ENCODE results near the gene RTCA.
"Not testable (repeated sequence)": the region's sequence is repeated elsewhere in the genome, so short reads cannot be mapped to it uniquely, and the experiment has no call there.

The RTCA gene

GRCh38 chr1:100316622-100317021, 50.6 kb downstream of the RTCA start:
- H3K27ac Mint-ChIP-seq, result no peak overlapping the region
- ATAC-seq (no peak), DNase-seq (no peak)
- H3K4me3 Mint-ChIP-seq, result no peak overlapping the region
- H3K27me3 Mint-ChIP-seq, result no peaks in the 10 kb centered on the region
- H3K9me3 Mint-ChIP-seq, result peaks cover 15 to 35% of the 10 kb centered on the region in 2 donors
- no peaks in the 10 kb centered on the region for H3K4me1 Mint-ChIP-seq

GRCh38 chr1:100320311-100321099, 54.5 kb downstream of the RTCA start:
- Mint-ChIP-seq H3K27me3 (no peaks in the 10 kb centered on the region), H3K4me3 (no peak overlapping the region), H3K27ac (no peak overlapping the region), H3K9me3 (peaks cover 26 to 33% of the 10 kb centered on the region in 2 donors), H3K4me1 (peaks cover 14% of the 10 kb centered on the region)
- DNase-seq (no peak), ATAC-seq (no peak)

- no peak overlapping the region for H3K4me3 Mint-ChIP-seq
- no peak overlapping the region for H3K27ac Mint-ChIP-seq
- ATAC-seq (no peak), DNase-seq (no peak)
- peaks cover 26 to 28% of the 10 kb centered on the region in 2 donors for H3K9me3 Mint-ChIP-seq
- no peaks in the 10 kb centered on the region for H3K27me3 Mint-ChIP-seq
- H3K4me1 Mint-ChIP-seq, result peaks cover 14% of the 10 kb centered on the region
Measured at GRCh38 chr1:100321100-100321493, 55.1 kb downstream of the RTCA start.

GRCh38 chr1:100321506-100321905, 55.5 kb downstream of the RTCA start:
- Mint-ChIP-seq H3K4me1 (peaks cover 14% of the 10 kb centered on the region), H3K9me3 (peaks cover 26 to 27% of the 10 kb centered on the region in 2 donors)

GRCh38 chr1:100322436-100323211, 56.6 kb downstream of the RTCA start:
- ATAC-seq (no peak), DNase-seq (no peak)
- Mint-ChIP-seq H3K27me3 (no peaks in the 10 kb centered on the region), H3K9me3 (peaks cover 21 to 26% of the 10 kb centered on the region in 2 donors), H3K4me3 (no peak overlapping the region), H3K4me1 (peaks cover 14% of the 10 kb centered on the region), H3K27ac (peak overlapping the region; percentile 89 to 98)

More at GRCh38 chr1:100321506-100321905, 55.5 kb downstream of the RTCA start:
- Mint-ChIP-seq H3K4me3 (no peak overlapping the region), H3K27me3 (no peaks in the 10 kb centered on the region), H3K27ac (no peak overlapping the region)
- ATAC-seq, result no peak
- DNase-seq, result no peak

GRCh38 chr1:100323419-100324106, 57.5 kb downstream of the RTCA start:
- DNase-seq, result no peak
- Mint-ChIP-seq H3K27ac (peak overlapping the region; percentile 77 to 98), H3K9me3 (peaks cover 21 to 26% of the 10 kb centered on the region in 2 donors)

GRCh38 chr1:100325415-100326324, 59.7 kb downstream of the RTCA start:
- H3K4me1 Mint-ChIP-seq, result peaks cover 14% of the 10 kb centered on the region
- no peak overlapping the region for H3K27ac Mint-ChIP-seq
- DNase-seq (no peak), ATAC-seq (no peak)
- H3K27me3 Mint-ChIP-seq, result no peaks in the 10 kb centered on the region
- peaks cover 5 to 16% of the 10 kb centered on the region in 2 donors for H3K9me3 Mint-ChIP-seq
- no peak overlapping the region for H3K4me3 Mint-ChIP-seq

More at GRCh38 chr1:100323419-100324106, 57.5 kb downstream of the RTCA start:
- no peak for ATAC-seq
- Mint-ChIP-seq H3K4me1 (peaks cover 14% of the 10 kb centered on the region), H3K27me3 (no peaks in the 10 kb centered on the region), H3K4me3 (no peak overlapping the region)

GRCh38 chr1:100326325-100326670, 60.3 kb downstream of the RTCA start:
- not testable (repeated sequence) for H3K4me3 Mint-ChIP-seq

GRCh38 chr1:100328133-100328532, 62.1 kb downstream of the RTCA start:
- peaks cover 5% of the 10 kb centered on the region for H3K4me1 Mint-ChIP-seq

More at GRCh38 chr1:100326325-100326670, 60.3 kb downstream of the RTCA start:
- peaks cover 0 to 11% of the 10 kb centered on the region in 2 donors for H3K9me3 Mint-ChIP-seq
- H3K4me1 Mint-ChIP-seq, result peaks cover 14% of the 10 kb centered on the region
- not testable (repeated sequence) for ATAC-seq, DNase-seq, H3K27me3 Mint-ChIP-seq, H3K27ac Mint-ChIP-seq

GRCh38 chr1:100331146-100331545, 65.1 kb downstream of the RTCA start:
- DNase-seq, H3K27ac Mint-ChIP-seq, H3K4me1 Mint-ChIP-seq, H3K27me3 Mint-ChIP-seq, H3K4me3 Mint-ChIP-seq, ATAC-seq, H3K9me3 Mint-ChIP-seq: not testable (repeated sequence)

More at GRCh38 chr1:100328133-100328532, 62.1 kb downstream of the RTCA start:
- H3K27ac Mint-ChIP-seq, result no peak overlapping the region
- H3K4me3 Mint-ChIP-seq, result no peak overlapping the region
- DNase-seq, result no peak
- peaks cover 0 to 5% of the 10 kb centered on the region in 2 donors for H3K9me3 Mint-ChIP-seq
- ATAC-seq, result no peak
- H3K27me3 Mint-ChIP-seq, result no peaks in the 10 kb centered on the region

GRCh38 chr1:100332331-100332730, 66.3 kb downstream of the RTCA start:
- H3K4me3 Mint-ChIP-seq, result no peak overlapping the region
- ATAC-seq (no peak), DNase-seq (no peak)
- no peaks in the 10 kb centered on the region for H3K4me1 Mint-ChIP-seq
- H3K27ac Mint-ChIP-seq, result no peak overlapping the region
- no peaks in the 10 kb centered on the region for H3K9me3 Mint-ChIP-seq
- no peaks in the 10 kb centered on the region for H3K27me3 Mint-ChIP-seq

GRCh38 chr1:100335436-100335835, 69.4 kb downstream of the RTCA start:
- no peak overlapping the region for H3K27ac Mint-ChIP-seq
- ATAC-seq (no peak), DNase-seq (no peak)
- no peak overlapping the region for H3K4me3 Mint-ChIP-seq
- H3K27me3 Mint-ChIP-seq, result no peaks in the 10 kb centered on the region
- H3K9me3 Mint-ChIP-seq, result no peaks in the 10 kb centered on the region
- no peaks in the 10 kb centered on the region for H3K4me1 Mint-ChIP-seq

GRCh38 chr1:100337878-100338277, 71.9 kb downstream of the RTCA start:
- not testable (repeated sequence) for ATAC-seq, H3K4me1 Mint-ChIP-seq, H3K27me3 Mint-ChIP-seq, H3K27ac Mint-ChIP-seq, DNase-seq, H3K9me3 Mint-ChIP-seq, H3K4me3 Mint-ChIP-seq

GRCh38 chr1:100339735-100340134, 73.7 kb downstream of the RTCA start:
- H3K27me3 Mint-ChIP-seq, DNase-seq, ATAC-seq, H3K4me1 Mint-ChIP-seq, H3K27ac Mint-ChIP-seq, H3K4me3 Mint-ChIP-seq, H3K9me3 Mint-ChIP-seq: not testable (repeated sequence)

GRCh38 chr1:100340494-100340893, 74.5 kb downstream of the RTCA start:
- H3K4me3 Mint-ChIP-seq, result no peak overlapping the region
- no peaks in the 10 kb centered on the region for H3K9me3 Mint-ChIP-seq
- no peak for DNase-seq

More at GRCh38 chr1:100340494-100340893, 74.5 kb downstream of the RTCA start:
- no peak for ATAC-seq
- Mint-ChIP-seq H3K4me1 (no peaks in the 10 kb centered on the region), H3K27me3 (no peaks in the 10 kb centered on the region), H3K27ac (no peak overlapping the region)

Measured in stimulated activated naive CD8-positive, alpha-beta T cell treated with anti-CD3 and anti-CD28 coated beads, Interleukin-15, amount 100 ng/mL, for 72 hours (primary cell).